GM23338 (cell line): ENCODE data around the gene RMI1. TPM values are rescaled to one million over a fixed set of nuclear protein-coding genes. Genes with fewer than 3 reads are reported as not detected.

ENCODE experiments used
- ATAC-seq: fragments of 200-7000 bp; cut with Tn5 transposase; 3 replicates; pipeline ENCODE4 v1.9.1; 2020
- DNase-seq: peaks from one replicate; pipeline ENCODE4 v3.0.0-alpha.2; 2015; ENCODE audit warnings: low spot score
- H2AFZ ChIP-seq: fragments of 200-600 bp; sonication (generic); 2 replicates; pipeline ENCODE4 v1.8.0; 2016; ENCODE audit warnings: antibody characterized with exemption, mild to moderate bottlenecking, moderate library complexity
- H3F3A ChIP-seq: fragments of 200-600 bp; sonication (generic); replicated peaks from 2 replicates; pipeline ENCODE4 v1.8.0; 2017; ENCODE audit warnings: antibody characterized with exemption, mixed run types, low read depth
- H3K27ac ChIP-seq: fragments of 200-600 bp; sonication (generic); 2 replicates; pipeline ENCODE4 v1.6.1; 2016; ENCODE audit warnings: low read depth
- H3K27me3 ChIP-seq: fragments of 200-600 bp; sonication (generic); 2 replicates; pipeline ENCODE4 v1.8.0; 2016; ENCODE audit warnings: mild to moderate bottlenecking, mixed run types, moderate library complexity; ENCODE audit not compliant: insufficient read depth
- H3K36me3 ChIP-seq: fragments of 200-600 bp; sonication (generic); 2 replicates; pipeline ENCODE4 v1.8.0; 2016; ENCODE audit warnings: mild to moderate bottlenecking; ENCODE audit not compliant: insufficient read depth
- H3K4me1 ChIP-seq: fragments of 200-600 bp; sonication (generic); 2 replicates; pipeline ENCODE4 v1.8.0; 2016; ENCODE audit warnings: mild to moderate bottlenecking, moderate library complexity; ENCODE audit not compliant: insufficient read depth
- H3K4me2 ChIP-seq: fragments of 200-600 bp; sonication (generic); 2 replicates; pipeline ENCODE4 v1.7.1; 2017; ENCODE audit warnings: mixed run types
- H3K4me3 ChIP-seq: fragments of 200-600 bp; sonication (generic); 2 replicates; pipeline ENCODE4 v1.6.1; 2016; ENCODE audit warnings: mixed run types
- H3K79me2 ChIP-seq: fragments of 200-600 bp; sonication (generic); replicated peaks from 2 replicates; pipeline ENCODE4 v1.8.0; 2017; ENCODE audit warnings: mild to moderate bottlenecking; ENCODE audit not compliant: insufficient read depth
- H3K9me2 ChIP-seq: fragments of 200-600 bp; sonication (generic); 2 replicates; pipeline ENCODE4 v1.8.0; 2017; ENCODE audit not compliant: insufficient read depth
- H4K20me1 ChIP-seq: fragments of 200-600 bp; sonication (generic); replicated peaks from 2 replicates; pipeline ENCODE4 v1.8.0; 2017; ENCODE audit warnings: mild to moderate bottlenecking; ENCODE audit not compliant: insufficient read depth
- H3K27ac Mint-ChIP-seq: 2 replicates; pipeline ENCODE4 v1.8.0; 2020; ENCODE audit warnings: inconsistent platforms, mild to moderate bottlenecking, moderate library complexity, mixed read lengths
- H3K27me3 Mint-ChIP-seq: 3 replicates; pipeline ENCODE4 v1.8.0; 2022; ENCODE audit warnings: low read depth, mild to moderate bottlenecking, moderate library complexity, mixed read lengths, inconsistent platforms; ENCODE audit not compliant: insufficient read depth, poor library complexity
- H3K36me3 Mint-ChIP-seq: 3 replicates; pipeline ENCODE4 v1.8.0; 2021; ENCODE audit warnings: low read depth, mild to moderate bottlenecking, inconsistent platforms, moderate library complexity, mixed read lengths
- H3K4me1 Mint-ChIP-seq: 3 replicates; pipeline ENCODE4 v1.8.0; 2020; ENCODE audit warnings: mild to moderate bottlenecking, inconsistent platforms, mixed read lengths
- H3K4me3 Mint-ChIP-seq: 3 replicates; pipeline ENCODE4 v1.8.0; 2021; ENCODE audit warnings: moderate library complexity, mild to moderate bottlenecking, inconsistent platforms, mixed read lengths
- H3K9me3 Mint-ChIP-seq: 3 replicates; pipeline ENCODE4 v1.8.0; 2020; ENCODE audit warnings: moderate library complexity, mild to moderate bottlenecking, inconsistent platforms, mixed read lengths
- POLR2AphosphoS5 ChIP-seq: IDR thresholded peaks from 2 replicates; pipeline ENCODE4 v1.6.1; 2016; ENCODE audit warnings: antibody characterized with exemption, low read depth
- REST ChIP-seq: IDR thresholded peaks from one replicate; pipeline ENCODE4 v1.6.1; 2018; ENCODE audit warnings: antibody characterized with exemption; ENCODE audit not compliant: unreplicated experiment
- polyA plus RNA-seq: library from polyadenylated mRNA; unstranded; fragments of >200 nt; fragmentation: Nextera tagmentation; extraction: Ambion mirVana; gene quantifications from 2 replicates; pipeline ENCODE4 v1.2.1, GENCODE V29; 2016
- total RNA-seq: library from RNA; depleted of rRNA; stranded (reverse); fragments of >200 nt; shearing (Covaris generic); gene quantifications from 2 replicates; pipeline ENCODE4 v1.2.3, GENCODE V29; 2014
- TF ChIP-seq, protein P1 (sequence below): fragments of 250-450 bp; sonication (Bioruptor Pico); IDR thresholded peaks from 2 replicates; pipeline ENCODE4 v1.5.0; 2020; ENCODE audit warnings: mild to moderate bottlenecking, moderate library complexity
- TF ChIP-seq, protein P2 (sequence below): IDR thresholded peaks from 2 replicates; pipeline ENCODE4 v1.6.1; 2016; ENCODE audit warnings: antibody characterized with exemption

Gene RMI1
- total and polyA plus RNA-seq, 2 experiments from 2014 or later: 16.9 to 36.1 TPM

DNA sequence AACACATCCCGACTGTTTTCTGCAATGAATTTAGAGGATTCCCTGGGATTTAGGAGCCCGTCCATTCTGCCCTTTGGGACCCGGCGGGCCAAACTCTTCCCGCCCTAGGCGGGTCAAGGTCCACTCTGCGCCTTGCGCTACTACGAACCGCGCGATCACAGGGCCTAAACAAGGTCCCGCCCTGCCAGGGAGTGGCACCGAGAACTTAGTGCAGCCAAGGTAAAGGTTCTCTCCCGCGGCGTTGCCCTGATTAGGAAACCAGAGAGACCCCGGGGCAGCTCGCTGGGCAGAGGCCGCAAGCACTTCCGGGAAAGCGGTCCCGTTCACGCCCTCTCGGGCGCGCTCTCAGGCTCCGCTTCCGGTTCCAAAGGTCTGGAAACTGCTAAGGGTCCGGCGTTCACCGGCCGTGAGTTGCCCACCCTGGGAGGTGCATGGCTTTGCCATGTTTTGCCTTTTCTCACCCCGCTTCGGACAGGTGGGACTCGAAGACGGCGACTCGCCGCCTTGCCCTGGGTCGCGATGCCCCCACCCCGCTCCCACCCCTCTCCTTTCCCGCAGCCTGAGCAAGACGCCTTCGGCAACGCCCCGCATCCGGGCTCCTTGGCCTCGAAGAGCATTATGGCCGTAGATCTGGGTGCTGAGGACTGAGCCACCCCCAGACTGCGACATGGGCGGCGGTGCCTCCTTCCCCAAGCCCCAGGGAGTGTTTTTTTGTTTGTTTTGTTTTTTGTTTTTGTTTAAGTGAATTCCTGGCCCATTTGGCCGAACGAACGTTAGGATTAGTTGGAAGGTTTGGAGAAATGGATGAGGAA is 24.0 kb upstream of the RMI1 start:
- H3K4me1 Mint-ChIP-seq: peaks cover 6% of the 10 kb centered on the region; the same call in 2 of the 3 replicates

DNA sequence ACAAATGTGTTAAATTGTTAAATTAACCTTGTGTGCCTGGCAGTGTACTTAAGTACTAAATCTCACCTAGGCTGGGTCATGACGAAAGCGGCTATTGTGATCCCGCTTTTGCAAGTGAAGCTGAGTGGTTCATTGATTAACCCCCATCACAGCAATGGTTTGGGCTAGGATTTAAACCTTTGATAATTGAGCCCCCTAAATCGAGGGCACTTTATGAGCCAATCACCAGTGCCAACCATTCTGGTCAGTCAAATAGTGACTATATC is 23.4 kb upstream of the RMI1 start:
- H3K27ac Mint-ChIP-seq: peak overlapping the region; percentile 96; the same call in 1 of the 2 replicates
- ATAC-seq: no peak
- TF ChIP-seq, protein P1, sequence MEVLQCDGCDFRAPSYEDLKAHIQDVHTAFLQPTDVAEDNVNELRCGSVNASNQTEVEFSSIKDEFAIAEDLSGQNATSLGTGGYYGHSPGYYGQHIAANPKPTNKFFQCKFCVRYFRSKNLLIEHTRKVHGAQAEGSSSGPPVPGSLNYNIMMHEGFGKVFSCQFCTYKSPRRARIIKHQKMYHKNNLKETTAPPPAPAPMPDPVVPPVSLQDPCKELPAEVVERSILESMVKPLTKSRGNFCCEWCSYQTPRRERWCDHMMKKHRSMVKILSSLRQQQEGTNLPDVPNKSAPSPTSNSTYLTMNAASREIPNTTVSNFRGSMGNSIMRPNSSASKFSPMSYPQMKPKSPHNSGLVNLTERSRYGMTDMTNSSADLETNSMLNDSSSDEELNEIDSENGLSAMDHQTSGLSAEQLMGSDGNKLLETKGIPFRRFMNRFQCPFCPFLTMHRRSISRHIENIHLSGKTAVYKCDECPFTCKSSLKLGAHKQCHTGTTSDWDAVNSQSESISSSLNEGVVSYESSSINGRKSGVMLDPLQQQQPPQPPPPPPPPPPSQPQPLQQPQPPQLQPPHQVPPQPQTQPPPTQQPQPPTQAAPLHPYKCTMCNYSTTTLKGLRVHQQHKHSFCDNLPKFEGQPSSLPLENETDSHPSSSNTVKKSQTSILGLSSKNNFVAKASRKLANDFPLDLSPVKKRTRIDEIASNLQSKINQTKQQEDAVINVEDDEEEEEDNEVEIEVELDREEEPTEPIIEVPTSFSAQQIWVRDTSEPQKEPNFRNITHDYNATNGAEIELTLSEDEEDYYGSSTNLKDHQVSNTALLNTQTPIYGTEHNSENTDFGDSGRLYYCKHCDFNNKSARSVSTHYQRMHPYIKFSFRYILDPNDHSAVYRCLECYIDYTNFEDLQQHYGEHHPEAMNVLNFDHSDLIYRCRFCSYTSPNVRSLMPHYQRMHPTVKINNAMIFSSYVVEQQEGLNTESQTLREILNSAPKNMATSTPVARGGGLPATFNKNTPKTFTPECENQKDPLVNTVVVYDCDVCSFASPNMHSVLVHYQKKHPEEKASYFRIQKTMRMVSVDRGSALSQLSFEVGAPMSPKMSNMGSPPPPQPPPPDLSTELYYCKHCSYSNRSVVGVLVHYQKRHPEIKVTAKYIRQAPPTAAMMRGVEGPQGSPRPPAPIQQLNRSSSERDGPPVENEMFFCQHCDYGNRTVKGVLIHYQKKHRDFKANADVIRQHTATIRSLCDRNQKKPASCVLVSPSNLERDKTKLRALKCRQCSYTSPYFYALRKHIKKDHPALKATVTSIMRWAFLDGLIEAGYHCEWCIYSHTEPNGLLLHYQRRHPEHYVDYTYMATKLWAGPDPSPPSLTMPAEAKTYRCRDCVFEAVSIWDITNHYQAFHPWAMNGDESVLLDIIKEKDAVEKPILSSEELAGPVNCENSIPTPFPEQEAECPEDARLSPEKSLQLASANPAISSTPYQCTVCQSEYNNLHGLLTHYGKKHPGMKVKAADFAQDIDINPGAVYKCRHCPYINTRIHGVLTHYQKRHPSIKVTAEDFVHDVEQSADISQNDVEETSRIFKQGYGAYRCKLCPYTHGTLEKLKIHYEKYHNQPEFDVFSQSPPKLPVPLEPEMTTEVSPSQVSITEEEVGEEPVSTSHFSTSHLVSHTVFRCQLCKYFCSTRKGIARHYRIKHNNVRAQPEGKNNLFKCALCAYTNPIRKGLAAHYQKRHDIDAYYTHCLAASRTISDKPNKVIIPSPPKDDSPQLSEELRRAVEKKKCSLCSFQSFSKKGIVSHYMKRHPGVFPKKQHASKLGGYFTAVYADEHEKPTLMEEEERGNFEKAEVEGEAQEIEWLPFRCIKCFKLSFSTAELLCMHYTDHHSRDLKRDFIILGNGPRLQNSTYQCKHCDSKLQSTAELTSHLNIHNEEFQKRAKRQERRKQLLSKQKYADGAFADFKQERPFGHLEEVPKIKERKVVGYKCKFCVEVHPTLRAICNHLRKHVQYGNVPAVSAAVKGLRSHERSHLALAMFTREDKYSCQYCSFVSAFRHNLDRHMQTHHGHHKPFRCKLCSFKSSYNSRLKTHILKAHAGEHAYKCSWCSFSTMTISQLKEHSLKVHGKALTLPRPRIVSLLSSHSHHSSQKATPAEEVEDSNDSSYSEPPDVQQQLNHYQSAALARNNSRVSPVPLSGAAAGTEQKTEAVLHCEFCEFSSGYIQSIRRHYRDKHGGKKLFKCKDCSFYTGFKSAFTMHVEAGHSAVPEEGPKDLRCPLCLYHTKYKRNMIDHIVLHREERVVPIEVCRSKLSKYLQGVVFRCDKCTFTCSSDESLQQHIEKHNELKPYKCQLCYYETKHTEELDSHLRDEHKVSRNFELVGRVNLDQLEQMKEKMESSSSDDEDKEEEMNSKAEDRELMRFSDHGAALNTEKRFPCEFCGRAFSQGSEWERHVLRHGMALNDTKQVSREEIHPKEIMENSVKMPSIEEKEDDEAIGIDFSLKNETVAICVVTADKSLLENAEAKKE: no peak
- no peak for TF ChIP-seq POLR2AphosphoS5

More for the DNA sequence above, 24.0 kb upstream of the RMI1 start:
- no peaks in the 10 kb centered on the region for H3K79me2 ChIP-seq
- Mint-ChIP-seq H3K36me3 (peaks cover 17% of the 10 kb centered on the region; the same call in 2 of the 3 replicates), H3K4me3 (peak overlapping the region; percentile 90), H3K27me3 (peaks cover 7% of the 10 kb centered on the region), H3K9me3 (no peaks in the 10 kb centered on the region), H3K27ac (peak overlapping the region; percentile 96)
- H4K20me1 ChIP-seq: no peaks in the 10 kb centered on the region
- DNase-seq (peak; percentile 90), ATAC-seq (peak; percentile 93)
- peak overlapping the region; percentile 77 for H3K27ac ChIP-seq
- H3K4me2 ChIP-seq: peak overlapping the region; percentile 94
- peak overlapping the region; percentile 88 for H2AFZ ChIP-seq
- TF ChIP-seq, protein P2, sequence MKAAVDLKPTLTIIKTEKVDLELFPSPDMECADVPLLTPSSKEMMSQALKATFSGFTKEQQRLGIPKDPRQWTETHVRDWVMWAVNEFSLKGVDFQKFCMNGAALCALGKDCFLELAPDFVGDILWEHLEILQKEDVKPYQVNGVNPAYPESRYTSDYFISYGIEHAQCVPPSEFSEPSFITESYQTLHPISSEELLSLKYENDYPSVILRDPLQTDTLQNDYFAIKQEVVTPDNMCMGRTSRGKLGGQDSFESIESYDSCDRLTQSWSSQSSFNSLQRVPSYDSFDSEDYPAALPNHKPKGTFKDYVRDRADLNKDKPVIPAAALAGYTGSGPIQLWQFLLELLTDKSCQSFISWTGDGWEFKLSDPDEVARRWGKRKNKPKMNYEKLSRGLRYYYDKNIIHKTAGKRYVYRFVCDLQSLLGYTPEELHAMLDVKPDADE: 0 out of 2 replicates have a peak, but pooled peaks have one; percentile 28
- TF ChIP-seq REST: no peak
- TF ChIP-seq POLR2AphosphoS5: peak; percentile 79
- peak overlapping the region; percentile 77 for H3K4me3 ChIP-seq
- no peaks in the 10 kb centered on the region for H3K9me2 ChIP-seq
- 0 out of 2 replicates have a peak, but pooled peaks cover 3% of the 10 kb centered on the region for H3K36me3 ChIP-seq
- H3K4me1 ChIP-seq: no peaks in the 10 kb centered on the region; the same call in 1 of the 2 replicates
- H3F3A ChIP-seq: no peaks in the 10 kb centered on the region
- no peaks in the 10 kb centered on the region for H3K27me3 ChIP-seq

More for the DNA sequence above, 23.4 kb upstream of the RMI1 start:
- no peaks in the 10 kb centered on the region for H3K9me2 ChIP-seq
- H4K20me1 ChIP-seq: no peaks in the 10 kb centered on the region
- peak overlapping the region; percentile 77; the same call in 1 of the 2 replicates for H3K27ac ChIP-seq
- H3K27me3 Mint-ChIP-seq: peaks cover 7% of the 10 kb centered on the region
- H3K9me3 Mint-ChIP-seq: no peaks in the 10 kb centered on the region
- no peaks in the 10 kb centered on the region for H3F3A ChIP-seq
- no peaks in the 10 kb centered on the region; the same call in 1 of the 2 replicates for H3K4me1 ChIP-seq
- H3K4me3 ChIP-seq: peak overlapping the region; percentile 77
- H3K36me3 Mint-ChIP-seq: peaks cover 13% of the 10 kb centered on the region; the same call in 2 of the 3 replicates
- H3K4me1 Mint-ChIP-seq: peaks cover 8% of the 10 kb centered on the region; the same call in 2 of the 3 replicates
- H3K36me3 ChIP-seq: no peaks in the 10 kb centered on the region
- H2AFZ ChIP-seq: peak overlapping the region; percentile 88
- no peaks in the 10 kb centered on the region for H3K79me2 ChIP-seq
- H3K4me2 ChIP-seq: peak overlapping the region; percentile 94
- H3K4me3 Mint-ChIP-seq: peak overlapping the region; percentile 90
- no peaks in the 10 kb centered on the region for H3K27me3 ChIP-seq
- peak; percentile 29 for DNase-seq
